HCEC 1CT (cell line): ENCODE measurements around the gene PRAME.
"Not testable (repeated sequence)": the region's sequence is repeated elsewhere in the genome, so short reads cannot be mapped to it uniquely, and the experiment has no call there.

Experiments
- DNase-seq: peaks from one replicate; pipeline ENCODE4 v3.0.0-alpha.2; 2017

The PRAME gene, protein sequence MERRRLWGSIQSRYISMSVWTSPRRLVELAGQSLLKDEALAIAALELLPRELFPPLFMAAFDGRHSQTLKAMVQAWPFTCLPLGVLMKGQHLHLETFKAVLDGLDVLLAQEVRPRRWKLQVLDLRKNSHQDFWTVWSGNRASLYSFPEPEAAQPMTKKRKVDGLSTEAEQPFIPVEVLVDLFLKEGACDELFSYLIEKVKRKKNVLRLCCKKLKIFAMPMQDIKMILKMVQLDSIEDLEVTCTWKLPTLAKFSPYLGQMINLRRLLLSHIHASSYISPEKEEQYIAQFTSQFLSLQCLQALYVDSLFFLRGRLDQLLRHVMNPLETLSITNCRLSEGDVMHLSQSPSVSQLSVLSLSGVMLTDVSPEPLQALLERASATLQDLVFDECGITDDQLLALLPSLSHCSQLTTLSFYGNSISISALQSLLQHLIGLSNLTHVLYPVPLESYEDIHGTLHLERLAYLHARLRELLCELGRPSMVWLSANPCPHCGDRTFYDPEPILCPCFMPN

DNA sequence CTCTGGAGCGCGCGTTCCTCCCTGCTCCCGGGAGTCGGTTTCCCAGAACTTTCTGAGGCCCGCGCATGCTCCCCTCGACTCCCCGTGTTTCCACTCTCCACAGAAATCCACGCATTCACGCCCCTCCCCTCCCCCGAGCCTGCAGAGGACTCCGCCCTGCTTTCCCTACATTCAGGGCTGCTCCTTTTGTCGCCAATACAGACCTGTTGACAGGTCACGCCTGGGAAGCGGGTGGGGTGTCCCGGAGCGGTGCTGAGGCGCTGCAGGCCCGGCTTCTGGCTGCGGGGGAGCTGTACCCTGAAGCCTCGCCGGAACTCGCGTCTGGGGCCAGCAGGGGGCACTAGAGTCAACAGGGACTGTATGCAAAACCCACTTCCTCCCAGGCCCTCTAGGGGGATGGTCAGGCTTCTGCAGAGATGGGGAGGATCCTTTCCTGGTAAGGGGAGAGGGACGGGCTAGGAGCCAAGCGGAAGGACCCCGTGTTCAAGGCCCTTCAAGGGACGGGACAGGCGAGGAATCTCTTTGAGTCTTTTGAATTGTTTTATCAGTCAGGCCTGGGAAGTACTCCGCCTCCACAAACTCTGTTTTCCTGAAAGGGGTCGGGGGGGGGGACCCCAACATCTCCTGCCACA is at the start of gene PRAME:
Gene PRAME, minus strand, starts transcription at position 294 of the 632 bp plus-strand sequence. CDS start 2,433 bp downstream, outside the sequence.
- peak; percentile 43 for DNase-seq

- DNase-seq = not testable (repeated sequence)
Observed at GRCh38 chr22:22608022-22608421, 49.0 kb upstream of the PRAME start.

GRCh38 chr22:22605074-22605404 is 46.0 kb upstream of the PRAME start:
- DNase-seq = no peak

GRCh38 chr22:22604326-22605073 is 45.4 kb upstream of the PRAME start:
- no peak for DNase-seq

DNA sequence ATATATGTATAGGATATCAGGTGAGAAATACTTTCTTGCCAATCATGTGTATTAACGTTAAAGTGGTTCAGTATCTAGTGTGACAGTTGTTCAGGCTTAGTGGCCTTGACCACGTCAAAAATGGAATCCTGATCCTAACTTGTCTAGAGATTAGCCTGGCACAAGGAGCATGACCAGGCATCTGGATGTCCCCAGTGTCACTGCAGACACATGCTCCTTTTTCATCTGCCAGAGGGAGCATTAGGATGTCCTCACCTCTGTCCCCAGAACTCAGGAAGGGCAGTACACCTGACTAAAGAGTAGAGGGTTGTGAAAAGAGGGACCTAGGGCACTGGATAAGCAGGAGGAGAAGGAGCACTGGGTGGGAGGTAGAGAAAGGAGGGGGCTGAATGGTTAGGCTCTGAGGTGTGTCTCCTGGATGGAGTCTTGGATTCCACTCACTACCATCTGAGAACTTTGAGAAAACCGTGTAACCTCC is 44.4 kb upstream of the PRAME start:
- no peak for DNase-seq

- DNase-seq = no peak
Observed at GRCh38 chr22:22600531-22601261, 41.6 kb upstream of the PRAME start.

GRCh38 chr22:22599248-22599647 is 40.2 kb upstream of the PRAME start:
- DNase-seq = no peak

GRCh38 chr22:22598144-22598543 is 39.1 kb upstream of the PRAME start:
- DNase-seq = no peak

- no peak for DNase-seq
Observed at GRCh38 chr22:22595001-22595835, 36.2 kb upstream of the PRAME start.

GRCh38 chr22:22593964-22594656 is 35.0 kb upstream of the PRAME start:
- peak; percentile 45 for DNase-seq

- DNase-seq = no peak
Observed at GRCh38 chr22:22593250-22593649, 34.2 kb upstream of the PRAME start.

DNA sequence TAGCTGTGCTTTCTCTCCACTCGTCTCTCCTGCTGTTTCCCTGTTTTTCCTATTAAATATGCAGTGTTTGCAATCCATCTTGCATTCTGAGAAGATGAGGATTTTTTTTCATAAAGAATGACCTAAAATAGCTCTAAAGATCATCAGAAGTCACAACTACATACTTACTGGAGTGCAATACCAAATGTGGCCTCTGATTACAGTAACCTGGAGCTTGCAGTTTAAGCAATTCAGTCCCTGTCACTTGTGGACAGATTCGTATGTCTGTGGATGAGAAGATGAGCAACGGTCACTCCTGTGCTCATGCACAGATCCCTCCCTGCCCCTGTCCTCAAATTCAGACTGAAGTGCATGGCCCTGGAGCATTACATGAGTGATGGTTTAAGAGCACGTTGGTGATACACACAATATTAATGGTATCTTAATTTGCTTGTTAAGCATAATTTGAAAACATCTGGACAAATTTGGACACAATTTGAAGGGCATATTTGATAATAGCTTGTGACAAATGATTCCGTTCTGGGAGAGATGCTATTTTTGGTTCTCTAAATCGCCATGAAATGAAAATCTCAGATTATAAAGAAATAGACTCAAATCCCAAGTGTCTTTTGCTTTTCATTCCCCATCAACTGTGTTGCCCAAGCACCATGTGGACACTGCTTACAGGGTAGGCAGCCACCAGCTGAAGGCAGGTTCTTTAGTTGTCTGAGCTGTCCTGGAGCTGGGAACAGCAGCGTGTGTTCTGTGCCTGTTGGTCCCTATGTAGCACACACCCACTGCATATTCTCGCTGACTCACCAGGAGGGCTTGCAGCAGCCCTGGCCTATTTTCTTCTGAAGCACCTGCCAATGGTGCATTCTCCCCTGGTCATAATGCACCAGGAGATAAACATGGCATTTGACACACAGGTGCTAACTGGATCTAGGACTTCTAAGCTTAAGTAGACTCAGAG is 32.6 kb upstream of the PRAME start:
- peak; percentile 2 for DNase-seq

GRCh38 chr22:22590136-22590891 is 31.2 kb upstream of the PRAME start:
- DNase-seq = no peak

- no peak for DNase-seq
Observed at GRCh38 chr22:22588485-22589164, 29.6 kb upstream of the PRAME start.

DNA sequence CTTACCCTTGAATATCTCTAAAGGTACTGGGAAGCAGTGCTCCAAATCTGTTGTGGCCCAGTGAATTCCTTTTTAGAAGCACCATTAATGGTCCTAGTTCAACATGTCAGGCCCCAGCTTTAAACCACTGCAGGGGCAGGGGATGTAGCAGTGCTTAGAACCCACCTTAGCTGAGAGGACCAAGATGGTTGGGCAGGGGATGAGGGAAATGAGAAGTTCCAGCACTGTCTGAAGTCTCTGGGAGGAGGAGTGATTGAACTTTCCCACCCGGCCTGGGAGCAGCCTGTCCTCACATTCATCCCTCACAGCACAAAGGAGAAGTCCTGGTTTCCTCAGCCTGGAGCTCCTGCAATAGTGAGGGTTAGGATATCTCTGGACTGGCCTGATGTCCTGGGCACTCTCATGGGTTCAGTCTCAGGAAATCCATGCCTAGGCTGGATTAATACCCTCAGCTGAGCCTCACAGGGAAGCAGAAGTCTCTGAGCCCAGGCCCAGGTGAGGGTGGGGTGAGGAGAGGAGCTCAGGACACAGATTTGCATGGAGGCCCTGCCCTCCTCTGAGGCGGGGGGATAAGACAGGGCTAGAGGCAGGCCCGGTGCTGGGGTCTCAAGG is 28.6 kb upstream of the PRAME start:
- DNase-seq = no peak

- no peak for DNase-seq
Observed at GRCh38 chr22:22584722-22585121, 25.7 kb upstream of the PRAME start.

- no peak for DNase-seq
Observed at GRCh38 chr22:22583030-22583429, 24.0 kb upstream of the PRAME start.

- not testable (repeated sequence) for DNase-seq
Observed at GRCh38 chr22:22581524-22581923, 22.5 kb upstream of the PRAME start.
